NOMO-1 treated with dmso at 0.1 percent for 144 hours (cell line): ENCODE results near the gene C1QTNF1.

ENCODE experiments used
- DNase-seq: peaks from one replicate; lab custom pipeline; 2025; ENCODE audit not compliant: unreplicated experiment; lab: John Stamatoyannopoulos, UW

Gene C1QTNF1

DNA sequence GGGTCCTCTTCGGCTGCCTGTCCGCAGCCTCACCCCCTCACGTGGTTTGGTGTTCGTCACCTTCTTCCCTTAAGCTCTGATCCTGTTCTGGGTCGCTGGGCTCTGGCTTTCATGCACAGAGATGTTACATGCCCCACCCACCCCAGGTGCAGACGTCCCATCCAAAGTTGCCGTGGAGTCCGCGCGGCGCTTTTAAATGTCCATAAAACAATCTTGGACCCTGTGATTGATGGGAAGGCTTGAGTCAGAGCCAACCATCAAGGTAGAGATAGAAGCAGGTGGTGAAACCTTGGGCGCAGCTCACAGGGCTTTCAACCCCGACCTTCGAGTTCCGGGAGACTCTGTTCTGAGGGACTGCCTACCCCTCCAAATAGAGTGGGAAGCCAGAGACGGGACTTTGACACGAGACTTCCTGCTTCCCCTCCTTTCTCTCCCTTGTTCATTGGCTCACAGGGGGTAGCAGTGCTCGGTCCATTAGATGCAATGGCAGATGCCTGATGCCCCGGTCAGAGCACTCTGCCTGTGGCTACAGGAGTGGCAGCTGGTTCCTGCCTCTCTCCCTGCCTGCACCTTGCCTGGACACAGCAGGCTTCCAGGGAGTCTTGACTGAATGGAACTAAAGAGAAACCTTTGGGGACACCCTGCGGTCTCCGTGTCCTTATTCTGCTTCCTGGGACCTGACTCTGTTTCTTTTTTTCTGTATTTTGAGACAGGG lies 54.7 kb downstream of the C1QTNF1 start:
- DNase-seq, result no peak

DNA sequence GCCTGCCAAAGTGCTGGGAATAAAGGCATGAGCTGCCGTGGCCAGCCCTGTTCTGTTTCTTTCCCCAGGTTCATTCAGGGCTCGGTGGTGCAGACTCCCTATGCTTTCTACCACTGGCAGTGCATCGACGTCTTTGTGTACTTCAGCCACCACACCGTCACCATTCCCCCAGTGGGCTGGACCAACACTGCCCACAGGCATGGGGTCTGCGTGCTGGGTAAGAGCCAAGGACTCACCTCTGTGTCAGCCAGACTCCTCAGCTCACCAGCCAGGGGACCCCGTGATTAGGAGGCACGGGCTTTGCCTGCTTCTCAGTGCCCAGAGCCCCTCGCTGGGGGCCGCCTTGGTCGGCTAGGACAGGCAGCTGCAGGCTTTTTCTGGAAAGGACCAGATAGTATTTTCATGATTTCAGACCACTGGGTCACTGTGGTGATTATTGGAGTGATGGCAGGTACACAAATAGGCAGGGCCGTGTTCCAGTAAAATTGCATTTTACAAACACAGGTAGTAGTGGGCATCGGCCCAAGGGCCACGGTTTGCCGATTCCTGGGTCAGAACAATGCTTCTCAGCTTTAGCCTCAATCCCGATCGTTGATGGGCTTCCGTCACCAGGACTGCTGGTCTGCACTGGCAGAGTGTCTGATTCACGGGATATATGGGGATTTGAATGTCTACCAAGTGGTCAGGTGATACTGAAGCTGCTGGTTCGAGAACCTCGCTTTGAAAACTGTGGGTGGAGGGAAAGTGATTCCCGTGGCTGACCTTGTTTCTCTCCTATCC lies 55.6 kb downstream of the C1QTNF1 start:
- no peak for DNase-seq

DNA sequence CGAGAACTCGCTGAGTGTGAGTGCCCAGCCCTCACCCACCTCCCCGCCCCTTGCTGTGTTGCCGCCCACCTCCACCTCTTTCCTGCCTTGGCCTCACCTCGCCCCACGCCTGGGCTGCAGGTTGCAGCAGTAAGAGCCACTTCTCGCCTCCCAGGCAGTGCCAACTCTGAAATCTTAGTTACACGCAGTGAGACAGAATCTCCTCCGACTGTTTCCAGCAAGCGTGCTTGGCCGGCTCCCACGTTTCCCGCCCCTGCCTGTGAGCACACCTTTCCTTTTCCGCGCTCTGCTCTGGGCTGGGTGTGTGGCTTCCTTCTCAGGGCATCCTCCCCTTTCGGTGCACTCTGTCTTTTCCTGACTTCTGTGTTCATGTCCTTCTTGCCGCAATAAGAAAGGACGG lies 56.4 kb downstream of the C1QTNF1 start:
- DNase-seq, result no peak

DNA sequence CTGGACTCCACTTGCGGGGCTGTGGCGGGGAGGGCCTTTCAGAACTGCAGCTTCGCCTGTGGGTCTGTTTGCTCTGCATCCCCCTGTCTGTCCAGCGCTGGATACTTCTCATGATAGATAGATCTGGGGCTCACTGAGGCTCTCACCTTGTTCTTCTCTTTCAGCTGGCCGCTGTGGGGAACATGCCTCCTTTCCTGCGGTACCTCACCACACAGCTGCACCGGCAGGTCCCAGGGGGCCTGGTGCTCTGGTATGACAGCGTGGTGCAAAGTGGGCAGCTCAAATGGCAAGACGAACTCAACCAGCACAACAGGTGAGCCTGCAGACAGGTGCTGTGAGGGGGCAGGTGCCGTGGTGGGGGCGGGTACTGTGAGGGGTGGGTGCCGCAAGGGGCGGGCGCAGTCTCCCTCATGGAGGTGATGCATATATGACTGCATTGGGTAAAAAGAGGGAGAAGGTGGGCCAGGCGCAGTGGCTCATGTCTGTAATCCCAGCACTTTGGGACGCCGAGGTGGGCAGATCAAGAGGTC lies 56.9 kb downstream of the C1QTNF1 start:
- no peak for DNase-seq

DNA sequence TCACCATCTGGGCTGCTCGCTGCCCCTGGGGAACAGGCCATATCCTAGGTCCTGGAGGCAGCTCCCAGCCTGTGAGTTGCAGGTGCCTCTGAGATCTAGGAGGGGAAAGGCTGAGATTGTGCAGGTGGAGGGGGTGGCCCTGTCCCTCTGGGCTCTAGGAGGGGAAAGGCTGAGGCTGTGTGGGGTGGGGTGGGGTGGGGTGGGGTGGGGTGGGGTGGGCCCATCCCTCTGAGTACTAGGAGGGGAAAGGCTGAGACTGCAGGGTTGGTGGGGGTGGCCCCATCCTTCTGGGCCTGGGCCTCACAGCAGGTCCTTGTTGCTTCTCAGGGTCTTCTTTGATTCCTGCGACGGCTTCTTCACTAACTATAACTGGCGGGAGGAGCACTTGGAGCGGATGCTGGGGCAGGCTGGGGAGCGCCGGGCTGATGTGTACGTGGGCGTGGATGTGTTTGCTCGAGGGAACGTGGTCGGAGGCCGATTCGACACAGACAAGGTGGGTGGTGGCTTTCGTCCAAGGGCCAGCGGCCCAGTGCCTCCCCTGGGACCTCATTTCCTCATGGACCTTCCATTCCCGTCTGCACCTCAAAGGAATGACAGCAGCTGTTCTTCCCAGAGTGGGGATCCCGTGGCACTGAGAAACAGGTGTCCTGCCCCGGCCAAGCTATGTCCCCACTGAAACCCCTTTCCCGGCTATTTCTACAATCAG lies 57.8 kb downstream of the C1QTNF1 start:
- DNase-seq, result no peak

DNA sequence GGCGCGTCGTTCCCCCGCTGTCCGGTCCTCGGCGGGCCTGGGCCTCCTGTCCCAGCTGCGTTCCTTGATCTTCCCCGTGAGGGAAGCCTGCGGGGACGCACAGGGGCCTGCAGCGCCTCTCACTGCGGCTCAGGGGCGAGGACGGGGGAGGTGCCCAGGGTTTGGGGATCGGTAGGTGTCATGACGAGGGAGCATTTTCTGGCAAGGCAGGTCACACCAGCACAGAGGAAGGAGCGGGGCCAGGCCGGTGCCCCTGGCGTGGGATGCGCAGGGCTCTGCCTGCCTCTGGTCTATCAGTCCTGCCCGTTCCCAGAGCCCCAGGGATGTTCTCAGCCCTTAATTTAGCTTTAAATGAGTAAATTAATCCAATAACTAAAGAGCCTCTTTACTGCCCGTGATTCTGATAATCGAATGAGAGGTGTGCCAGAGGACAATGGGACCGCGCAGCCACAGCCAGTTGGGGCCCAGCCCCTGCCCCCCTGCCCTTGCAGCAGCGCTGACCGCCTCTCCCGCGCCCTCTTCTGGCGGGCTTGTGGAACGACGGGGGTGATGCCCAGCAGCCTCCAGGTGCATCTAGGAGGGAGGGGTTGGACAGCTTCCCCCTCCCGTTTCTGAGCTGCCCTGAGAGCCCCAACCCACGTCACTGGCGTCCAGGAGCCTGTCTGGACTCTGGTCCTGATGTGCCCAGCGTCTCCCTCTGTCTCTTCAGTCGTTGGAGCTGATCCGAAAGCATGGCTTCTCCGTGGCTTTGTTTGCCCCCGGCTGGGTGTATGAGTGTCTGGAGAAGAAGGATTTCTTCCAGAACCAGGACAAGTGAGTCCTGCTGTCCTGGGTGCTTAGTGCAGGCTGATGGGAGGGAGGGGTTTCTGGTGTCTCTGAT lies 58.6 kb downstream of the C1QTNF1 start:
- no peak for DNase-seq

DNA sequence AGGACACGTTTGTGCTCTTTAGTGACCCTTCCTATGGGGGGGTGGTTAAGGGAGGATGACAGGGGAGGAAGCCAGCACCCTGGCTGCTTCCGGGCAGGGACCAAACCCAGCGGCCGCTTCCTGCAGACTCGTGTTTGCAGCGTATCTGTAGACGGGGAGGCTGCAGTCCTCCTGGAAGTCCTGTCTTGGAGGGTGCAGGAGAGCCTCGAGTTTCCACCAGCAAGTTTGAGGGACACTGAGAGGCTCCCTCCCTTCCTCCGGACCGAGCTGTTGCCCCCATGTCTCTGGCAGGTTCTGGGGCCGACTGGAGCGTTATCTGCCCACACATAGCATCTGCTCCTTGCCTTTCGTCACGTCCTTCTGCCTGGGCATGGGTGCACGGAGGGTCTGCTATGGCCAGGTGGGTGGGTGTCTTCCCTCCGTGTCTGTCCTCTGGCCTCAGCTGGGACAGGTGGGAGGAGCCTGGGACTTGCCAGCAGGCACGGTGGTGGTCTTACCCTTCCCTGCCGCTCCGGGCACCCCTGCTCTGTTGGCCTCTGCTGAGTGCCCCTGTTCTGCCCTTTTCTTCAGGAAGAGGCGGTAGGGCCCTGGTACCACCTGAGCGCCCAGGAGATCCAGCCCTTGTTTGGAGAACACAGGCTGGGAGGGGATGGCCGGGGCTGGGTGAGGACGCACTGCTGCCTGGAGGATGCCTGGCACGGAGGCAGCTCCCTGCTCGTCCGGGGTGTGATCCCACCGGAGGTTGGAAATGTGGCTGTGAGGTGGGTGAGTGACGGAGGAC lies 59.4 kb downstream of the C1QTNF1 start:
- no peak for DNase-seq

DNA sequence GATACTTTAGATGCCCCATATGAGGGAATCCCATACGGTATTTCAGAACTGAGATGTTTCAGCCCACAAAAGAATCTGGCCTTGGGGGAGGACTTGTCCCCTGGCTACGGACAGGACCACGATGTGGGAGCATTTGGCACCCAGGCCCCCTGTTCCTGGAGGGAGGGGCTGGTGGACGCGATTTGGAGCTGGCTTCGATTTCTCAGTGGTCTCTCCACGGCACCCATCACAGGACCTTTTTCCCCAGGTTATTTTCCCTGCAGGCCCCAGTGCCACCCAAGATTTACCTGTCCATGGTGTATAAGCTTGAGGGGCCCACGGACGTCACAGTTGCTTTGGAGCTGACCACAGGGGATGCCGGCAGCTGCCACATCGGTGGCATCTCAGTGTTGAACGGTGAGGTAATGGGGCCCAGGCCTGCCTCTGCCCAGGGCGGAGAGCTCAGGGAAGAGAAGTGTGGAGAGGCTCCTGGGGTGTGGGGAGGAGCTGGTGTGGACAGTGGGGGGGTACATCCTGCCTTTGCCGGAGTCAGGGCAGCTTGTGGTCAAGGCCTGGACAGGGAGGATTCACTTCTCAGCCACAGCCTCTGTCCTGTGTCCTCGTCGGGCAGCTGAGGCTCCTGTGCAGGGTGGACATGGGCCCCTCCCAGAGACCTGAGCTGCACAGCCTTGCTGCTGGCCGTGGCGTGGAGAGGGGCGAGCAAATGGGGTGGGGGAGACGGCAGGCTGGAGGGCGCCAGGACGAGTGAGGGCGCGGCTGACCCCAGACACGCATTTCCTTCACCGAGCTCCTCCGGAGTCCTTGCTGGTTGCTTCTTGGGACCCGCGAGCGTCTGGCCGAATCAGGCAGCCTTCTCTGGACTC lies 60.6 kb downstream of the C1QTNF1 start:
- no peak for DNase-seq

DNA sequence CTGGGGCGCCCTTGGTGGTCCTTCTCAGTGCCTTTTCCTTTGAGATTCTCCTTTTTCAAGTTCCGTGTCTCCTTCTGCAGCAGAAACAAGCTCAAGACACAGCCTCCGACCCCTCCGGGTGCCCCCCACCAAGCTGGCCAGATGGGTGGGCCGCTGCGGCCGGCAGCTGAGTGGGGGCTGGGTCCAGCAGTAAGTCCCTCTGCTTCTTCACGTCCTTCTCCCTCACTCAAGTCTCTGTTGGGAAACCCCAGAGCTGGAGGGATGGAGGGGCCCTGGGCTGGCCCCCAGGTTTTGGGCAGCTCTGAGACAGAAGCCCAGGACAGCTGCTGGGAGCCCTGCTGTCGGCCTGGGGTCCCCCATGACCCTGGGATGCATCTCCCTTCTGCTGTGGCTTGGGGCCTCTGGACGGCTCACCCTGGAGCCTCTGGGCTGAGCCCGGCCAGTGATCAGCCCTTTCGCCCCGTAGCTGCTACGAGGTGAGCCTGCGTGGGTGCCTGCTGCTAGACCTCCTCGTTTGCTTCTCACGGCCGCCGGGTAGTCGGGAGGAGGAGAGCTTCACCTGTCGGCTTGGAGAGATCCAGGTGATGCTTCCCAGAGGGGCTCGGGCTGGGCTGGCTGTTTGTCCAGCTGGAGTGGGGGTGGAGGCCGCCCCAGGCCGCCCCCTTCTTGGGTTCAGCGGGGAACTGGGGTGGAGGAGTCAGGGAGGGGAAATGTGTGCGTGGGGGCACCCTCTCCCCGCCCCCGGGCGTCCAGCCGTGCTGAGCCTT lies 61.4 kb downstream of the C1QTNF1 start:
- no peak for DNase-seq

DNA sequence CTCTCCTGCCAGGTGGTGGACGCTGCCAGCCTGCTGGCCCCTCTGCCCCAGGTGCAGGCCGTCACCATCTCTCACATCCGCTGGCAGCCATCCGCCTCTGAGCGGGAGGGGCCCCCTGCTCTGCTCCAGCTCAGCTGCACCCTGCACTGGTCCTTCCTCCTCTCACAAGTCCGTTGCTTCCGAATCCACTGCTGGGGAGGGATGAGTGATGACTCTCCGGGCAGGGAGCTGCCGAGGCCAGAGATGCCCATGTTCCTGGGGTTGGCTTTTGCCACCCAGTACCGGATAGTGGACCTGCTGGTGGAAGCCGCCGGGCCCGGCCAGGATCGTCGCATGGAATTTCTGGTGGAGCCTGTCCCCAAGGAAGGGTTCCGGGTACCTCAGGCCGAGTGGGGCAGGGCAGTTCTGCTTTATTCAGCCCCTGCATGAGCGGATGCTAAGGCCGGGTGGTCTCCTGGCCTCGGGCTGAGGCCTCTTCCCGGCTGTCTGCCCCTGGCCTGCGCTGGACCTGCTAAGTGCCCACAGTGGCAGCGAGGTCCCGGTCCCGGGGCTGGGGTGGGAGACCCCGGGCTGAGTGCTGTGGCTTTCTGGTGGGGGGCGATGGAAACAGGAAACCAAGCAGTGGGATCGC lies 62.1 kb downstream of the C1QTNF1 start:
- no peak for DNase-seq

DNA sequence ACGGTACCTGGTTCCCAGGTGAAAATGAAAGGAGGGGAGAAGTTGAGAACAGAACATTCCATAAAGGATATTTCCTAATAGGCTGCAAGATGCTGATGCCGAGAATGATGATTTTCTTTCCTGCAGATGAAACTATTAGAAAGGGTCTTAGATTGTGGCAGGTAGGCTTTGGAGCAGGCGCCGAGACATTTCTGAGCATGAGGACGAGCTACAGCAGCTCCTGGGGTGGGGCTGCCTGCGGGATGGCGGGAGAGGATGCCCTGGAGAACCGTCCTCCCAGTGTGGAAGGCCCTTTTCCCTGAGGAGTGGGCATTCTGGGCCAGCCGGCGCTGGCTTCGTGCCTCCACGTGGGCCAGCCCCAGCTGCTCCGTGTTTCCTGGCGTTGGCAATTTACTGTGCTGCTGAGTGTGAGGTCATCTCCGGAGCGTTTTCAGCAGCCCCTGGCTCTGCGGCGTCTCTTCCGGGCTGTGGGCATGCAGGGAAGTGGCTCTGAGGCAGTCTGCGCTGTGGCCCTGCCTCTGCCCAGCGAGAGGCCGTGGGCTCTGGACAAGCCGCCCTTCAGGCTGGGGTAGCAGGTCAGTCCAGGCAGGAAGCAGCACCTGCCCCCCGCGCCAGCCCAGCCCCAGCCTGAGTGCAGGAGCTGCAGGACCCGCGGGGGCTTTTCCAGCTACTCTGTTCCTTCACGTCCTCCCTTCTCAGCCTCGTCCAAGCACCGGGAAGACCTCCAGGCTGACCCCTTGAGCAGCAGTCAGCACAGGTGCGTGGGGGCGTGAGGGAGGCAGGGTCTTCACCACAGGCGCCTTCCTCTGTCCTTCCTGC lies 62.8 kb downstream of the C1QTNF1 start:
- no peak for DNase-seq

DNA sequence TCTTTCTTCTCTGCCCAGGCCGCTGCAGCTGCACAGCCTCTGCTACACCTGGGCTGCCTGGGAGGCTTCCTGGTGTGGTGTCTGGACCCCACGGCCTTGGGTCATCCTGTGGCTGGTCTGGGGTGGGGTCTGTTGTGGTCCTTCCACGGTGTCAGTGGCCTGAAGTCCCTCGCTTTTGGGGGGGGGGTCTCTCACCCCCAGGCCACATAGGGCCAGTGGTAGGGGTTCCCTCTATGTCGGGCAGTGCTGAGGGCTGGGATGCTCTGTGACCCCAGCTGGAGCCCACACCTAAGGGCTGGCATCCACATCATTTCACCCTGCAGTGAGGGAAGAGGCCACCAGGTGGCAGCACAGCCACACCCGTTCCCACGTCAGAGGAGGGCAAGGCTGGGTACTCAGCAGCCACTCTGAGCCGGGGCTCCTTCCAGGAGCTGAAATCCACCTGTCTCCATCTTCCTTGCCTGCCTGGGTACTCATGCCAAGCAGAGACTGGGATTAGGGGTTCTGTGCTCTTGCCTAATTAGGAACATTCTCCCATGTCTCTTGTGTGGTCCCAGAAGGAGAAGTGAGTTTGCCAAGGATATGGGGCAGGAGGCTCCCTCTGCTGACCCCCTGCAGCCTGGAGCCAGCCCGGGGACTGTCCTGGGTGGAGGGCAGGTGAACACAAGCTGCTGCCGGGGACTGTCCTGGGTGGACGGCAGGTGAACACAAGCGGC lies 63.6 kb downstream of the C1QTNF1 start:
- DNase-seq, result no peak

DNA sequence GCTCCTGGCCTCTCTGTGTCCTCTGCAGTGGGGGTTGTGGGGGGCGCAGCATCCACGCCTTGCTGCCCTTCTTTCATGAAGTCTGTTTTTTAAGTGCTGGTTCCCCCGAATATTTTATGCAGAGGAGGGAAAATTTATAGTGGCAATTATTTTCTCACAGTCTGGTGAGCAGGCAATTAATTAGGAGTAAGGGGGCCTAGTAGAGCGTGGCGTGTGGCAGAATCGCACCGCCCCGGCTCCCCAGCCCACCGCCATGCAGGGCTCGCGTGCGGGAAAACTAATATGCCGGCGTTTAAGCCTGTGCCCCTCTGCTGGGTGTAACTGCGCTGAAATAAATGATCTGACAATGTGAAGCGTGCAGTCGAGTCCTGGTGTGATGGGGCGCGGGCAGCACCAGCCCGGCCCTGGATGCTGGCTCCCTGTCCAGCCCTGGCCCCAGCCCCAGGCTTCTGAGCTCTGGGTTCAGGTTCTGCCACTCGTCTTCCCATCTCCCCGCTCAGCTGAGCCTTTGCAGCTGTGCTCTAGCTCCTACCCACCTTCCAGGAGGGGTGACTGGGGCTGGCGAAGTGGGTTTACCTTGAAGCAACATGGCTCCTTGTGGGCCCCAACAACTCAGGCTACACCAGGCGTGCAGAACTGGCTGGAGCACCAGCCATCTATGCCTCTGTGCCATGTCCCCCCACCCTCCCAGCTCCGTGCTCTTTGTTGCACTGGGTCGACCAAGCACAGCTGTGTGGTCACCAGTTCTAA lies 64.5 kb downstream of the C1QTNF1 start:
- DNase-seq, result no peak

DNA sequence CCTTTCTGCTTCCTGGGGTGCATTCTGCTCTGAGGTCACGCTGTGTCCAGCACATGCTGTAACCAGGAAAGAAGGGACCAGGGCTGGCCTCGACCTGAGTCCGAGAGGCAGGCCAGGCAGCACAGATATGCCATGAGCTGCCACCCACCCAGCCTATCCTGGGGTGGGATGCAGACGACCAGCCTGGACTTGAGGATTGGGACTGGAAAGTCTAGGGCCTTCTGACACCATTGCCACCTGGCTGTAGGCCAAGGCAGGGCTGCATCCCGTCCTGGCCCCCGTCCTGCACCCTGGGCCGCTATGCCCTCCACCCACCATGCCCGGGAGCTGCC lies 65.0 kb downstream of the C1QTNF1 start:
- DNase-seq, result no peak

DNA sequence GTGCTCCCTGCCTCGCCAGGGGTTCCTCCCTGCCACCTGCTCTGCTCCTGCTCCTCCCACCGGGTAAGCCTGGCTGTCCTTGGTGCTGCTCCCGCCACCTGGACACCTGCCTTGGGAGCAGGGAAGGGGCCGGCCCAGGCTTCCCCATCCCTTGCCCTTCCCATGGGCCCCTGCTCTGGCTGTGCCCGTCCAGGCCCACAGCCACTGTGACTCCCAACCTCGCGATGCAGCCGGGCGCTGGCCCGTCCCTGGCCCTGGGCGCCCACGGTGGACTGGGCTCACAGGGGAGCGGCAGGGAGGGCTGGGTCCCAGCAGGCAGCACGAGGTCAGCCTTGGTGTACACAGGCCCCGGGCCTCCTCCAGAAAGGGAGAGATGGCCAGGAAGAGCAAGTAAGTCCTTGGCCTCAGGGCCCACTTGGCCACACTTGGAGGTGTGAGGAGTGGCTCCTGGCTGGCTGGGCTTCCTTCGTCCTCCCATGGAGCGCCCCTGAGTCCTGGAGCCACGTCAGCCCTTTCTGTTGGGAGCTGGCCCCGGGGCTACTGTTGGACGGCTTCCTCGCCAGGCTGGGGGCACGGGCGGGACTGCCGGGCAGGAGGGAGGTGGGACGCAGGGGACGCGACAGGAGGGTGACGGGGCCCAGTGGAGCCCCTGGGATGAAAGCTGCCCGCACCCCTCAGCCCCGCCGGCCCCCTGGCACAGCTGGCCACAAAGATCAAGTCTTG lies 65.9 kb downstream of the C1QTNF1 start:
- no peak for DNase-seq
